Measurements from ENCODE around the gene PRKCQ. TPM values are rescaled to one million over a fixed set of nuclear protein-coding genes. Genes with fewer than 3 reads are reported as not detected.
A peak's percentile ranks its signal among the peaks of the same experiment; 100 is the strongest.

The PRKCQ gene
- total RNA-seq, 3 donors from 2014 or later, result 1.5 to 2.2 (median 1.6) TPM

GRCh38 chr10:6530966-6531365 lies 49.1 kb downstream of the PRKCQ start:
- no peak for TF ChIP-seq CTCF (IDR thresholded peaks at IDR 0.05)
- Histone ChIP-seq H3K4me1 (ENCODE audit: low read depth) (no peaks in the 10 kb centered on the region), H3K36me3 (ENCODE audit: low read depth) (no peaks in the 10 kb centered on the region), H3K4me3 (no peak overlapping the region), H3K9me3 (no peaks in the 10 kb centered on the region)
- DNase-seq (no peak), ATAC-seq (no peak)
- intact Hi-C loops (cut with DNase I, micrococcal nuclease), result no loop called here

- Histone ChIP-seq H3K4me1 (ENCODE audit: low read depth) (no peaks in the 10 kb centered on the region), H3K4me3 (no peak overlapping the region), H3K36me3 (ENCODE audit: low read depth) (no peaks in the 10 kb centered on the region), H3K9me3 (no peaks in the 10 kb centered on the region)
- ATAC-seq (peak; percentile 89), DNase-seq (peak; percentile 40 to 71 (median 53))
- no peak for TF ChIP-seq CTCF (IDR thresholded peaks at IDR 0.05)
- intact Hi-C loops (cut with DNase I, micrococcal nuclease), result no loop called here
Measured at GRCh38 chr10:6530211-6530840, 49.8 kb downstream of the PRKCQ start.

GRCh38 chr10:6528198-6528950 lies 51.7 kb downstream of the PRKCQ start:
- H3K9me3 ChIP-seq, result no peaks in the 10 kb centered on the region
- H3K36me3 ChIP-seq (ENCODE audit: low read depth), result no peaks in the 10 kb centered on the region
- intact Hi-C loops (cut with DNase I, micrococcal nuclease), result no loop called here
- H3K4me3 ChIP-seq, result no peak overlapping the region
- ATAC-seq (no peak), DNase-seq (no peak)
- H3K4me1 ChIP-seq (ENCODE audit: low read depth), result no peaks in the 10 kb centered on the region
- TF ChIP-seq CTCF (IDR thresholded peaks at IDR 0.05), result no peak

GRCh38 chr10:6525599-6526165 lies 54.4 kb downstream of the PRKCQ start:
- Histone ChIP-seq H3K4me1 (ENCODE audit: low read depth) (no peaks in the 10 kb centered on the region), H3K36me3 (ENCODE audit: low read depth) (no peaks in the 10 kb centered on the region), H3K9me3 (no peaks in the 10 kb centered on the region), H3K4me3 (no peak overlapping the region)
- TF ChIP-seq CTCF (IDR thresholded peaks at IDR 0.05), result no peak
- no peak for ATAC-seq
- DNase-seq, result no peak
- intact Hi-C loops (cut with DNase I, micrococcal nuclease), result no loop called here

GRCh38 chr10:6522230-6522629 lies 57.8 kb downstream of the PRKCQ start:
- DNase-seq (no peak), ATAC-seq (no peak)
- TF ChIP-seq CTCF (IDR thresholded peaks at IDR 0.05), result no peak
- Histone ChIP-seq H3K36me3 (ENCODE audit: low read depth) (no peaks in the 10 kb centered on the region), H3K4me3 (no peak overlapping the region), H3K4me1 (ENCODE audit: low read depth) (no peaks in the 10 kb centered on the region), H3K9me3 (no peaks in the 10 kb centered on the region)
- intact Hi-C loops (cut with DNase I, micrococcal nuclease), result no loop called here
